Measurements from ENCODE around the gene PDZD2. TPM values are rescaled to one million over a fixed set of nuclear protein-coding genes. Genes with fewer than 3 reads are reported as not detected.

PDZD2 gene
- total and polyA plus RNA-seq, 2 experiments from 2014 or later = 8.3 to 16.9 TPM

DNA sequence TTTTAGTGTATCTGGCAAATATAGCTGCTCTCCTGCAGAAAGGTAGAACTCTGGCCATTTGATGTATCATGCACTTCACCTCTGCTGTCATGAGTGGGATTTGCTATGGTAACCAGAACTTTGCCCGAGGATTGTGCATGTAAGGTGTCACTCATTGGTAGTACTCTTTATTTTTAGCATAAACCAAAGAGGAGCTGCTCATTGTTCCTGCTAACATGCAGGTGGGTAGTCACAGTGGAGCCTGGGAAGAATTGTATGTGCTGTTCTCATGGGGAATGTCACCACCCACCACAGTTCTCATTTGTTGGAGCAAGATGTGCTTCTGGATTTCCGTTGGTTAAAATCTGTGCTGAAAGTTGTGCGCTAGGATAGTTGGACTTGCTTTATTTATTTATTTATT, 12.3 kb downstream of the PDZD2 start:
- no peaks in the 10 kb centered on the region for H3K9me3 Mint-ChIP-seq
- H3K4me2 ChIP-seq = no peak overlapping the region
- H3F3A ChIP-seq (replicated peaks; ENCODE audit: low read depth) = no peaks in the 10 kb centered on the region
- no peaks in the 10 kb centered on the region for H3K36me3 Mint-ChIP-seq (ENCODE audit: low read depth)
- H3K27ac Mint-ChIP-seq = no peak overlapping the region
- TF ChIP-seq, protein P1, sequence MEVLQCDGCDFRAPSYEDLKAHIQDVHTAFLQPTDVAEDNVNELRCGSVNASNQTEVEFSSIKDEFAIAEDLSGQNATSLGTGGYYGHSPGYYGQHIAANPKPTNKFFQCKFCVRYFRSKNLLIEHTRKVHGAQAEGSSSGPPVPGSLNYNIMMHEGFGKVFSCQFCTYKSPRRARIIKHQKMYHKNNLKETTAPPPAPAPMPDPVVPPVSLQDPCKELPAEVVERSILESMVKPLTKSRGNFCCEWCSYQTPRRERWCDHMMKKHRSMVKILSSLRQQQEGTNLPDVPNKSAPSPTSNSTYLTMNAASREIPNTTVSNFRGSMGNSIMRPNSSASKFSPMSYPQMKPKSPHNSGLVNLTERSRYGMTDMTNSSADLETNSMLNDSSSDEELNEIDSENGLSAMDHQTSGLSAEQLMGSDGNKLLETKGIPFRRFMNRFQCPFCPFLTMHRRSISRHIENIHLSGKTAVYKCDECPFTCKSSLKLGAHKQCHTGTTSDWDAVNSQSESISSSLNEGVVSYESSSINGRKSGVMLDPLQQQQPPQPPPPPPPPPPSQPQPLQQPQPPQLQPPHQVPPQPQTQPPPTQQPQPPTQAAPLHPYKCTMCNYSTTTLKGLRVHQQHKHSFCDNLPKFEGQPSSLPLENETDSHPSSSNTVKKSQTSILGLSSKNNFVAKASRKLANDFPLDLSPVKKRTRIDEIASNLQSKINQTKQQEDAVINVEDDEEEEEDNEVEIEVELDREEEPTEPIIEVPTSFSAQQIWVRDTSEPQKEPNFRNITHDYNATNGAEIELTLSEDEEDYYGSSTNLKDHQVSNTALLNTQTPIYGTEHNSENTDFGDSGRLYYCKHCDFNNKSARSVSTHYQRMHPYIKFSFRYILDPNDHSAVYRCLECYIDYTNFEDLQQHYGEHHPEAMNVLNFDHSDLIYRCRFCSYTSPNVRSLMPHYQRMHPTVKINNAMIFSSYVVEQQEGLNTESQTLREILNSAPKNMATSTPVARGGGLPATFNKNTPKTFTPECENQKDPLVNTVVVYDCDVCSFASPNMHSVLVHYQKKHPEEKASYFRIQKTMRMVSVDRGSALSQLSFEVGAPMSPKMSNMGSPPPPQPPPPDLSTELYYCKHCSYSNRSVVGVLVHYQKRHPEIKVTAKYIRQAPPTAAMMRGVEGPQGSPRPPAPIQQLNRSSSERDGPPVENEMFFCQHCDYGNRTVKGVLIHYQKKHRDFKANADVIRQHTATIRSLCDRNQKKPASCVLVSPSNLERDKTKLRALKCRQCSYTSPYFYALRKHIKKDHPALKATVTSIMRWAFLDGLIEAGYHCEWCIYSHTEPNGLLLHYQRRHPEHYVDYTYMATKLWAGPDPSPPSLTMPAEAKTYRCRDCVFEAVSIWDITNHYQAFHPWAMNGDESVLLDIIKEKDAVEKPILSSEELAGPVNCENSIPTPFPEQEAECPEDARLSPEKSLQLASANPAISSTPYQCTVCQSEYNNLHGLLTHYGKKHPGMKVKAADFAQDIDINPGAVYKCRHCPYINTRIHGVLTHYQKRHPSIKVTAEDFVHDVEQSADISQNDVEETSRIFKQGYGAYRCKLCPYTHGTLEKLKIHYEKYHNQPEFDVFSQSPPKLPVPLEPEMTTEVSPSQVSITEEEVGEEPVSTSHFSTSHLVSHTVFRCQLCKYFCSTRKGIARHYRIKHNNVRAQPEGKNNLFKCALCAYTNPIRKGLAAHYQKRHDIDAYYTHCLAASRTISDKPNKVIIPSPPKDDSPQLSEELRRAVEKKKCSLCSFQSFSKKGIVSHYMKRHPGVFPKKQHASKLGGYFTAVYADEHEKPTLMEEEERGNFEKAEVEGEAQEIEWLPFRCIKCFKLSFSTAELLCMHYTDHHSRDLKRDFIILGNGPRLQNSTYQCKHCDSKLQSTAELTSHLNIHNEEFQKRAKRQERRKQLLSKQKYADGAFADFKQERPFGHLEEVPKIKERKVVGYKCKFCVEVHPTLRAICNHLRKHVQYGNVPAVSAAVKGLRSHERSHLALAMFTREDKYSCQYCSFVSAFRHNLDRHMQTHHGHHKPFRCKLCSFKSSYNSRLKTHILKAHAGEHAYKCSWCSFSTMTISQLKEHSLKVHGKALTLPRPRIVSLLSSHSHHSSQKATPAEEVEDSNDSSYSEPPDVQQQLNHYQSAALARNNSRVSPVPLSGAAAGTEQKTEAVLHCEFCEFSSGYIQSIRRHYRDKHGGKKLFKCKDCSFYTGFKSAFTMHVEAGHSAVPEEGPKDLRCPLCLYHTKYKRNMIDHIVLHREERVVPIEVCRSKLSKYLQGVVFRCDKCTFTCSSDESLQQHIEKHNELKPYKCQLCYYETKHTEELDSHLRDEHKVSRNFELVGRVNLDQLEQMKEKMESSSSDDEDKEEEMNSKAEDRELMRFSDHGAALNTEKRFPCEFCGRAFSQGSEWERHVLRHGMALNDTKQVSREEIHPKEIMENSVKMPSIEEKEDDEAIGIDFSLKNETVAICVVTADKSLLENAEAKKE (CRISPR knock-in tag; IDR thresholded peaks at IDR 0.05) = no peak
- TF ChIP-seq CREB1 (CRISPR knock-in tag; IDR thresholded peaks at IDR 0.05; ENCODE audit: low read depth) (no peak), STAT1 (IDR thresholded peaks at IDR 0.05; ENCODE audit: unreplicated experiment) (no peak), EZH2phosphoT487 (IDR thresholded peaks at IDR 0.05; ENCODE audit: unreplicated experiment) (no peak), NANOG (IDR thresholded peaks at IDR 0.05; ENCODE audit: borderline replicate concordance) (no peak), CTCF (conservative IDR thresholded peaks at IDR 0.05; ENCODE audit: low read depth in 2 of 2) (no peak), POLR2AphosphoS5 (IDR thresholded peaks at IDR 0.05; ENCODE audit: low read depth) (no peak), ZNF114 (CRISPR knock-in tag; IDR thresholded peaks at IDR 0.05) (no peak), ETS1 (IDR thresholded peaks at IDR 0.05) (no peak), ZNF331 (CRISPR knock-in tag; IDR thresholded peaks at IDR 0.05; ENCODE audit: low read depth) (no peak), EZH2 (IDR thresholded peaks at IDR 0.05; ENCODE audit: low read depth, unreplicated experiment) (no peak), JUNB (IDR thresholded peaks at IDR 0.05; ENCODE audit: unreplicated experiment) (no peak)
- TF ChIP-seq, protein P2, sequence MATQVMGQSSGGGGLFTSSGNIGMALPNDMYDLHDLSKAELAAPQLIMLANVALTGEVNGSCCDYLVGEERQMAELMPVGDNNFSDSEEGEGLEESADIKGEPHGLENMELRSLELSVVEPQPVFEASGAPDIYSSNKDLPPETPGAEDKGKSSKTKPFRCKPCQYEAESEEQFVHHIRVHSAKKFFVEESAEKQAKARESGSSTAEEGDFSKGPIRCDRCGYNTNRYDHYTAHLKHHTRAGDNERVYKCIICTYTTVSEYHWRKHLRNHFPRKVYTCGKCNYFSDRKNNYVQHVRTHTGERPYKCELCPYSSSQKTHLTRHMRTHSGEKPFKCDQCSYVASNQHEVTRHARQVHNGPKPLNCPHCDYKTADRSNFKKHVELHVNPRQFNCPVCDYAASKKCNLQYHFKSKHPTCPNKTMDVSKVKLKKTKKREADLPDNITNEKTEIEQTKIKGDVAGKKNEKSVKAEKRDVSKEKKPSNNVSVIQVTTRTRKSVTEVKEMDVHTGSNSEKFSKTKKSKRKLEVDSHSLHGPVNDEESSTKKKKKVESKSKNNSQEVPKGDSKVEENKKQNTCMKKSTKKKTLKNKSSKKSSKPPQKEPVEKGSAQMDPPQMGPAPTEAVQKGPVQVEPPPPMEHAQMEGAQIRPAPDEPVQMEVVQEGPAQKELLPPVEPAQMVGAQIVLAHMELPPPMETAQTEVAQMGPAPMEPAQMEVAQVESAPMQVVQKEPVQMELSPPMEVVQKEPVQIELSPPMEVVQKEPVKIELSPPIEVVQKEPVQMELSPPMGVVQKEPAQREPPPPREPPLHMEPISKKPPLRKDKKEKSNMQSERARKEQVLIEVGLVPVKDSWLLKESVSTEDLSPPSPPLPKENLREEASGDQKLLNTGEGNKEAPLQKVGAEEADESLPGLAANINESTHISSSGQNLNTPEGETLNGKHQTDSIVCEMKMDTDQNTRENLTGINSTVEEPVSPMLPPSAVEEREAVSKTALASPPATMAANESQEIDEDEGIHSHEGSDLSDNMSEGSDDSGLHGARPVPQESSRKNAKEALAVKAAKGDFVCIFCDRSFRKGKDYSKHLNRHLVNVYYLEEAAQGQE (IDR thresholded peaks at IDR 0.05; ENCODE audit: unreplicated experiment) = no peak
- no peaks in the 10 kb centered on the region for H3K36me3 ChIP-seq (ENCODE audit: insufficient read depth)
- no peak overlapping the region for H3K4me3 ChIP-seq
- no peak overlapping the region for H3K27ac ChIP-seq (ENCODE audit: low read depth)
- no peaks in the 10 kb centered on the region for H3K79me2 ChIP-seq (replicated peaks; ENCODE audit: insufficient read depth)
- no peaks in the 10 kb centered on the region for H3K27me3 ChIP-seq (ENCODE audit: insufficient read depth)
- H3K27me3 Mint-ChIP-seq (ENCODE audit: insufficient read depth, low read depth, poor library complexity) = peaks cover 1% of the 10 kb centered on the region
- ATAC-seq (no peak), DNase-seq (ENCODE audit: low spot score) (no peak)
- no peaks in the 10 kb centered on the region for H4K20me1 ChIP-seq (replicated peaks; ENCODE audit: insufficient read depth)
- H3K4me1 ChIP-seq (ENCODE audit: insufficient read depth) = peaks cover 6% of the 10 kb centered on the region
- H3K4me1 Mint-ChIP-seq = peaks cover 14% of the 10 kb centered on the region
- H3K9me2 ChIP-seq (ENCODE audit: insufficient read depth) = no peaks in the 10 kb centered on the region
- H2AFZ ChIP-seq = no peak overlapping the region
- H3K4me3 Mint-ChIP-seq = no peak overlapping the region

Measured in GM23338 (cell line).